ENCODE results near the gene PLB1. TPM values are rescaled to one million over a fixed set of nuclear protein-coding genes. Genes with fewer than 3 reads are reported as not detected.
A peak's percentile ranks its signal among the peaks of the same experiment; 100 is the strongest.

The PLB1 gene
- total RNA-seq, 4 donors from 2014 or later = 3.0 to 14.5 (median 10.5) TPM

DNA sequence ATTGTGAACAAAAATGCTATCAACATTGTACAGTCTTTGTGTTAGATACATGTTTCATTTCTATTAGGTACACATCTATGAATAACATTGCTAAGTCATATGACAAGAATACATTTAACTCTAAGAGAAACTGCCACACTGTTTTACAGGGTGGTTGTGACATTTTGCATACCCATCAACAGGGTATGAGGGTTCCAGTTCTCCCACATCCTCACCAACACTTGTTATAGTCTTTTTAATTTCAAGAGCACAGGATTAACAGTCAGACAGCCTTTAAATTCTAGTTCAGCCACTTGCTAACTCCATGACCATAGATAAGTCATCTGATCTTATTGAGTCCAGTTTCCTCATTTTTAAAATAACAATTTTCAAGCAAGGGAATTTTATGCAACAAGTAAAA lies 163.3 kb downstream of the PLB1 start:
- Histone ChIP-seq H3K27me3 (no peaks in the 10 kb centered on the region), H3K4me3 (no peak overlapping the region), H3K36me3 (no peaks in the 10 kb centered on the region), H3K4me1 (peaks cover 11 to 96% (median 28%) of the 10 kb centered on the region in 3 donors), H3K9me3 (no peaks in the 10 kb centered on the region), H3K27ac (peak overlapping the region in 3 of 4 donors; percentile 76 to 92 (median 90))
- no peak for TF ChIP-seq POLR2A (IDR thresholded peaks at IDR 0.05)
- ATAC-seq = no peak

GRCh38 chr2:28661589-28662001 lies 165.7 kb downstream of the PLB1 start:
- TF ChIP-seq POLR2A (IDR thresholded peaks at IDR 0.05) = no peak
- TF ChIP-seq EP300 (IDR thresholded peaks at IDR 0.05) = peak; percentile 32
- TF ChIP-seq POLR2AphosphoS5 (IDR thresholded peaks at IDR 0.05) = peak; percentile 97
- TF ChIP-seq CTCF (IDR thresholded peaks at IDR 0.05) = peak in 1 of 4 experiments; percentile 17
- peaks cover 6 to 96% (median 31%) of the 10 kb centered on the region in 3 donors for H3K4me1 ChIP-seq

GRCh38 chr2:28662044-28662443 lies 166.2 kb downstream of the PLB1 start:
- H3K4me1 ChIP-seq = peaks cover 6 to 96% (median 35%) of the 10 kb centered on the region in 3 donors
- H3K9me3 ChIP-seq = no peaks in the 10 kb centered on the region
- WGBS, 2 donors (ENCODE audit: low coverage in 1 of 2) = 56 to 60% methylated on average over 1 of the region's 1 CpG
- H3K27ac ChIP-seq = peak overlapping the region; percentile 88 to 93 (median 91)
- no peak for ATAC-seq
- no peak for TF ChIP-seq POLR2AphosphoS5 (IDR thresholded peaks at IDR 0.05)
- TF ChIP-seq POLR2A (IDR thresholded peaks at IDR 0.05) = no peak
- no peak overlapping the region for H3K4me3 ChIP-seq
- no peaks in the 10 kb centered on the region for H3K36me3 ChIP-seq
- no peaks in the 10 kb centered on the region for H3K27me3 ChIP-seq

More at GRCh38 chr2:28661589-28662001, 165.7 kb downstream of the PLB1 start:
- H3K9me3 ChIP-seq = no peaks in the 10 kb centered on the region
- 4 to 9% methylated on average over 5 of the region's 5 CpGs for WGBS, 2 donors (ENCODE audit: low coverage in 1 of 2)
- peak overlapping the region; percentile 88 to 93 (median 91) for H3K27ac ChIP-seq
- no peak overlapping the region for H3K4me3 ChIP-seq
- ATAC-seq = peak; percentile 75
- H3K27me3 ChIP-seq = no peaks in the 10 kb centered on the region
- no peaks in the 10 kb centered on the region for H3K36me3 ChIP-seq

DNA sequence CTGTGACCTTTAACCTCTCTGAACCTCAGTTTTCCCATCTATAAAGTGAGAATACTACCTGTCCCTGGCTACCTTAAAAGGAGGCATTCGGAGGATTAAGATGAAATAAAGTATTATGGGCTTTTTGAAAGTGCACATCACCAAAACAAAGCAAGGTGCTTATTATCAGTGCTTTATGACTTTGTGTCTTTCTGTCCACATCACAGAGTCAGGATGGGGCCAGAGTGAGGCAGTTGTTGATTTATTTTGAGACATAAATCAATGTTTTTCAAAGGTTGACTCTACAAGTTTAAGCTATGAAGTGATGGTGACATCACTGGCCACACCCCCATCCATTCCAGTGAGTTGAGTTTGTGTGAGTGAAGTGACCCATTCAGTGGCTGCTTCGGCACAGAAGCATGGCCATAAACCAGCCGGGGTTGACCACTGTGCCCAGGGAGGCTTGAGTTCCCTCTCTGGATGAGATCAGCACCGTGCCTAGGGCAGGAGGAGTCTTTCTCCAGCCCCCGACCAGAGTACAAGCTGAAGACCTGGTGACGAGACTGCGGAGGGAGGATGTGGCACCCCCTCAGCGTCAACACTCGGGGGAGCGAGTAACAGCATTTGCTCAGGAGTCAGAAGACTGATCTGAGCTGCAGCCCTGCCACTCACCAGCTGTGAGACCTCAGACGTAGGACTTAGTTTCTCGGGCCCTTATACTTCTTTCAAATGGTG lies 166.8 kb downstream of the PLB1 start:
- Histone ChIP-seq H3K4me1 (peaks cover 6 to 94% (median 35%) of the 10 kb centered on the region in 3 donors), H3K4me3 (no peak overlapping the region), H3K36me3 (no peaks in the 10 kb centered on the region), H3K27ac (peak overlapping the region; percentile 88 to 93 (median 91)), H3K27me3 (no peaks in the 10 kb centered on the region), H3K9me3 (no peaks in the 10 kb centered on the region)
- no peak for ATAC-seq
- 33 to 60% methylated on average over 1 to 4 of the region's 12 CpGs for WGBS, 2 donors (ENCODE audit: low coverage in 1 of 2)
- TF ChIP-seq CTCF (IDR thresholded peaks at IDR 0.05) (no peak), POLR2A (IDR thresholded peaks at IDR 0.05) (peak in 1 of 2 donors; percentile 28), POLR2AphosphoS5 (IDR thresholded peaks at IDR 0.05) (peak; percentile 67), EP300 (IDR thresholded peaks at IDR 0.05) (no peak)

GRCh38 chr2:28663359-28663758 lies 167.5 kb downstream of the PLB1 start:
- Histone ChIP-seq H3K36me3 (no peaks in the 10 kb centered on the region), H3K27me3 (no peaks in the 10 kb centered on the region), H3K9me3 (no peaks in the 10 kb centered on the region), H3K4me1 (peaks cover 6 to 88% (median 35%) of the 10 kb centered on the region in 3 donors), H3K27ac (peak overlapping the region; percentile 88 to 93 (median 91)), H3K4me3 (no peak overlapping the region)
- 20 to 29% methylated on average over 1 of the region's 1 CpG for WGBS, 2 donors (ENCODE audit: low coverage in 1 of 2)
- ATAC-seq = peak; percentile 12
- peak; percentile 20 for TF ChIP-seq POLR2AphosphoS5 (IDR thresholded peaks at IDR 0.05)
- no peak for TF ChIP-seq POLR2A (IDR thresholded peaks at IDR 0.05)
- TF ChIP-seq EP300 (IDR thresholded peaks at IDR 0.05) = no peak
- peak; percentile 17 to 54 (median 48) for TF ChIP-seq CTCF (IDR thresholded peaks at IDR 0.05)
